C4-2B (cell line): ENCODE measurements around the gene SLC24A3.

Experiments used
- CTCF ChIP-seq: fragments of 450-650 bp; conservative IDR thresholded peaks from 2 replicates; pipeline ENCODE4 v1.5.1; 2017; ENCODE audit warnings: mild to moderate bottlenecking
- ZFX ChIP-seq: fragments of 450-650 bp; IDR thresholded peaks from 2 replicates; pipeline ENCODE4 v1.6.1; 2017

- no peak for TF ChIP-seq CTCF
- TF ChIP-seq ZFX: no peak
Observed at GRCh38 chr20:19275038-19275629, 62.7 kb downstream of the SLC24A3 start.
